ENCODE measurements around the gene NAV2.

Gene NAV2

DNA sequence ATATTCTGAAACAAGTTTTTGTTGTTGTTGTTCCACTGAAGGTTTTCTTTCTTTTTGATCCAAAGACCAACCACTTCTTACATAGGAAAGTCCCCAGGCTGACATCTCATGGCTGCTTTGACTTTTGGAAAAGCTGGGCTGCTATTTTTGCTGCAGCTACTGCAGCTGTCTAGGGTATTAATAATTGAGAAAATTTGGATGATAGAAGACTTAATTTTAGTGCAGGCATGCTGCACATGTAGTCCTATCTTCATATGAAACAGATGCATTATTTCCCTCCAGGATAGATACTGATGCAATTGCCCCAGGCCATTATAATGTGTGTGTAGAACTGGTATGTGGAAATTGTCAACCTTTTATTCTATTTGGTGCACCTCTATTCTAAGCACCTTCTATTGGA is 131.4 kb downstream of the NAV2 start:
- DNase-seq: no peak

DNA sequence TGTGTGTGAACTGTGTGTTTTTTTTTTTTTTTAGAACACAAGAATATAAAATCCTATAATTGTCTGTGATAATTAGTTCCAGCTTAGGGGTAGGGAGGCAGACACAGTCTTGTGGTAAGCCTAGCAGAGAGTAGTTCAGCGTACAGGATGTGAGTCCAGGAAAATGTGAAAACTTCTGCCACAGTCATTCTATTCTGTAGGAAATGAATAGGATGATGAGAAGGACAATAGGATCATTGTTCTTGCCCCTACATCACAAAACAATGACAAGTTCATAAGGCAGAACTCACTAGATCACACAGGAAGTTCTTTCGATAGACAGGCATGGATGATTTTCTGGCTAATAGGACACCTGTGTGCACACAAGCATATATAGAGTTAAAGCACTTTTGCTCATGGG is 132.2 kb downstream of the NAV2 start:
- DNase-seq: no peak

DNA sequence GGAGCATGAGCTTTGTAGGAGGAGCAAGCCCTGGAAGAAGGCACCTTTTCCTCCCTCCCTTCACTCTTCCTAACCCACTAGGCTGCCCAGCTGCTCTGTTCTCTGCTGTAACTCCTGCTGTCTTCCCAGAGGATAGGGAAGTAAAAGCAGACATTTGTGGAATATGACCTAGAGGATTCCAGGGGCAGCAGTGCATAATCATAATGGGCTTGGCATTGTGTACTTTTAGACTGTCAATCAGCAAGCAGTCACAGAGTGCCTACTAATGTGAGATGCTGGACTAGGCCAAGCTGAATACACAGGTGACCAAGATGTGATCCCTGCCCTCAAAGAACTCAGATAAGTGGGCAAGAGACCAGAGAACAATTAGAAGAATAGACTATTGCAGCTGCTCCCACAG is 133.0 kb downstream of the NAV2 start:
- DNase-seq: no peak

DNA sequence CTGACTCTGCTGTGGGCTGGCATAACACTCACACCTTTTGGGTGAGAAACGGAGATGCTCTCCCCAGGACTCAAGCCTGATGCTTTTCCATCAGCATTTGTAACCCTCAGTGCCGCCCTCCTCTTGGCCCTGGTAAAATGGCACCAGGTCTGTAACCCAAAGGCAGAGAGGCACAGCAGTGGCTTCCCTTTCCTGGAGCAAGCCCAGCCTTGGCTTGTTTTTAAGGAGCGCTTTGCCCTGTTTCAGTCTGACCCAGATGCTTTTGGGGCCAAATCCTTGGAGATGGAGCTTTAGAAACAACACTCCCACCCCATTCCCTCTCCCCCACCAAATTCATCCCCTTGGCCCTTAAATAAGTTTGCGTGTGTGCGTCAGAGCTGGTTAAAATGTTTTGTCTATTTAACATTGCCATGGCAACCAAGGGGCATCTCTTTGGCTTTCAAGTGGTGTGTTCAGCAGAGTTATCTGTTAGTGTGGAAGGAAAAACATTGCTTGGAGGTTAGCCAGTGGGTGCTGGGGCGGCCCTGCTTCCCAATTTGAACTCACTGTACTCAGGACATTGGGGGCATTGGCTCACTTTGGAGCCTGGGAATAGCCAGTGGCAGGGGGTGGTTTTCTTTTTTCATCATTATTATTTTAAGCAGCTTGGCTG is 134.1 kb downstream of the NAV2 start:
- DNase-seq: no peak

DNA sequence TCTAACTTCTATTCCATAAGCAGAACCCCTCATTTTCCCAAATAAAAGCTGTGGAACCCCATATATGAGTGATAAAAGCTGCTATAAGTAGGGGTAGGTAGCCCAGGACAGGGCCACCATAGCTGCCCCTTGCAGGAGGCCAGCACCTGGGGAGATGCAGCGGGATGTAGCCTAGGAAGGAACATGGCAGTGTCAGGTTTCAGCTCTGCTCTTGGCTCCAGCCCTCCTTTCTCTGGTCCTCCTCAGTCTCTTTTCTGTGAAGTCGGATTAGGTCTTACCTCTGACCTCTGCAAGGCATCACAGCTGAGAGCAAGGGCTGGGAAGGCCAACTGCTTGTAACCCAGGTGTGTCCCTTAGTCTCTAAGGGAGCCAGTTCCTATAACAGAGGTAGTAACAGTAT is 135.6 kb downstream of the NAV2 start:
- DNase-seq: no peak

DNA sequence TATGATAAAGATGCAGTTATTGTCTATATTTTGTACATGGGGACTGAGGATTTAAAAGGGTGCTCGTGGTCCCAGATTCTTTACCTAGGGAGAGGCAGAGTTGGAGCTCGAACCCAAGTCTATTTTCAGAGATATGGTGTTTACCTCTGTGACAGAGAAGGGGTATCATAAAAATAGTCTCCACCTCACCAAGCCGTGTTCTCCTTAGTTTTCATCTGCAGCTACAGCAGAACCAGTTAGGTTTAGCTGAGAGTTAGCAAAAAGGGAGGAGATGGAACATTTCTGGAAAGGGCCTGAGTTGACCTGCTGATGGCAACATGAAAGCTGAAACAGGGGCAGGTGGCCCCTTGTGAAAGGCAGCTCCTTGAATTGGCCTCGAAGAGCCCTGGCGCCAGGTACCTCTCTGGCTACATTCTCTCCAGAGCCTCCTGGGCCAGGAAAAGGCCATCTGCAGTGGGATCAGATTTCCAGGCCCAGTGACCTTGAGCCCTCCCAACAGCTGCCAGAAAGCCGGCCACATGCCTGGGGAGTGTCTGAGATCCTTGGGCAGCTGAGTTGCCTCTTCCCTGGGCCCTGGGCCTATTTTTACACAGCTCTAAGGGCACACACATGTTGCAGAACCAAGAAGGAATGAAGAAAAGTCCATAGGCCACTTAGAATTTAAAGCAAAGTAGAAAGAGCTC is 136.6 kb downstream of the NAV2 start:
- DNase-seq: no peak

DNA sequence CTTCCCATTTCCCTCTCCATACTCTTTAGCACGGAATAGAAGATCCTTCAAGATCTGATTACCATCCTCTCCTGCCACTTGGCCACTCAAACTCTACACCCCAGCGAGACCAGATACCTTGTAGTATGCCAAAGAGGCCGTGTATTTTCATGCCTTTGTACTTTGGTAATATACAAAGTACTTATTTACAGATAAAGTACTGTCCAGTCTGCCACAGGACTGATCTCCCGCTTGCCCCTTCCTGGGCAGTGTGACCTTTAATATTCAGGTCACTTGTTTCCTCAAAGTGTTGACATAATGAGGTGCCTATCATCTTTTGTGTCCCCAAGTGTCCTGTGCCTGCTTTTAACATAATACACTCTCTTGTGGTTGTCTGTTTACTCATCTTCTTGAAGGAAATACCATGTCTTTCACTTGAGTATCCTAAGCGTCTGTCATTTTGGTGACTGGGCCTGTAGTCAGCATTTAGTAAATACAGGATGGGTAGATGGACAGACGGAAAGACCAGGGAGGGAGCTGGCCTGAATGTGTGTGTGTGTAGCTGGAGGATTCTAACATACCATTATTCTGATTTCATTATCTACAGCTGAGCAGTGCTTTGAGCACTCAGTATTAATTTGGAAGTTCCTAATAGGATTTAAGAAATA is 137.4 kb downstream of the NAV2 start:
- no peak for DNase-seq

DNA sequence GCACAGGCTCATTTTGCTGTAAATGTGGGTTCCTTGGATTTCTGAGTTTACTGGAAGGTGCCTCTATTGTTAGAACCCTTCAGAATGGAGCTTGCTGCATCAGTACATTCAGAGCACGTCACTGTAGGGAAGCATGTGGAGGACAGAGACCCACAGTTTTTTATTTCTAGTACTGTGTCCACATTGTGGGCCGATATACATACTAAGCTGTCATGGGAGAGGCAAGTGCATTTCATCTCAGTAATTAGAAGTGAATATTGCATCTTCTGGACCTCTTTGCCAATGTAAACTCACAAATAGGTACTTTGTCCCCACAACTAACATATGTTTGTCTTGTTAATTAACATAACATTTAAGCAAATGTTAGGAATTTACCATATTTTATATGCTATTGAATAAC is 139.7 kb downstream of the NAV2 start:
- no peak for DNase-seq

DNA sequence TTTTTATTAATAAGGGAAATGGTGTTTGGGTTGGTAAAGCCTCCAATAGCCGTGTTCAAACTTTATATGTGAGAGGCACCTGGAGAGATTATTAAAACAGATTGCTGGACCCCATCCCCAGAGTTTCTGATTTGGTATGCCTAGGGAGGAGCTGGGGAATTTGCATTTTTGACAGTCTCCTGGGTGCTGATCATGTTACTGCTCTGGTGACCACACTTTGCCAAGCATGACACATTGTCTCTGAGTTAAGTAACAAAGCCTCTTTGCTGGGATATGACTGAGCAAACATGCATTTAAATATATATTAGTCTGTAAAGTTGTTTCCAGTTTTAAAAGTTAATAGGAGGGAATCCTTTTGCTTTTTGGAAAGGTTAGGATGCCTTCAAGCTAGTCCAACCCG is 140.4 kb downstream of the NAV2 start:
- no peak for DNase-seq

DNA sequence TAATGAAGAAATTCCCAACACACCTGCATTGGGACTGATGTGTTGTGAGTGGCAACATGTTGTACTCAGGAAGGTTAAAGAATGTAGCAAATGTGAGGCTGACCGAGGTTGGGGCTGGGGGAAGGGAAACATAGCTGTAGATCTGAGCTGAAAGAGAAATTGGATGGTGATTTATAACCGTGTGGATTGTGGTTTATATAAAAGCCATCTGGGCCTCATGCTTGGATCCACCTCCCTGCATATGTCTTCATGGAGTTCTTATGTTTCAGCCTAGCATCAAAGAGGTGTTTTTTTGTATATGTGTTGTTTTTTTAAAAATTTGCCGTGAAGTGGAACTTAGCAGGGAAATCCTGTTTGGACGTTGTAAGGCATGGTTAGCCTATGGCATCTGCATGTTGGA is 141.3 kb downstream of the NAV2 start:
- DNase-seq: no peak

DNA sequence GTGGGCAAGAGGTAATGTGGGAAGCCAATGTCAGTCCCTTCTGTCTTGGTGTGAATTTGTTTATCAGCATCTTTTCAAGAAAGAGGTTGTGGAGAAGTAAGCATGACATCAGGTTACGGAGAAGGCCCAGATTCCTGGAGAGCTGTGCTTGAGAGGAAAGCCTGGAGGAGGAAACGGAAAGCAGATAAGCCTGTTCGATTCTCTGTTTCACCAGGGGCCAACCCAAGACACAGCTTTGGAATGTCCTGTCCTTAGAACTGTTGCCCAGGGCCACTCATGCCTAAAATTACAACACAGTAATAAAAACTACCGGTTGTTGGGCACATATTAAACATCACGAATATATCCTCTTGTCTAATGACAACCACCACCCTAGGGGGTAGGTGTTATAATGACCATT is 148.5 kb downstream of the NAV2 start:
- DNase-seq: no peak

DNA sequence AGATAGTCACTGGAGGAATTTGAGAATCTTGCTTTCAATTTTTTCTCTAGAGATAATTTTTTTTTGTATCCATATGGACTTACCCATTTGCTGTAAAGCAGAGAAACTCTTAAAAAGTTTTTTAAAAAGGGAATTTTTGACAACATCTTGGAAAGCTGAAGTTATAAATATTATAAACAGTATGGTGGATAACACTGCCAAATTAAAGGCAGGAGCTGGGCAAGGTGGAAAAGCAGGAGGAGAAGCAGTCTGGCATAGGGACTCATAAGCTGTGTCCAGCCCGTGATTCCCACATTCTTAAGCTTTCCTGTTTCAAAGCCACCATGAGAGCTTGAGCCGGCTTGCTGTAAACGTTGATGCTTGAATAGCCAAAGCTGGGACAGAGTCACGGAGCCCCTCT is 149.5 kb downstream of the NAV2 start:
- no peak for DNase-seq

DNA sequence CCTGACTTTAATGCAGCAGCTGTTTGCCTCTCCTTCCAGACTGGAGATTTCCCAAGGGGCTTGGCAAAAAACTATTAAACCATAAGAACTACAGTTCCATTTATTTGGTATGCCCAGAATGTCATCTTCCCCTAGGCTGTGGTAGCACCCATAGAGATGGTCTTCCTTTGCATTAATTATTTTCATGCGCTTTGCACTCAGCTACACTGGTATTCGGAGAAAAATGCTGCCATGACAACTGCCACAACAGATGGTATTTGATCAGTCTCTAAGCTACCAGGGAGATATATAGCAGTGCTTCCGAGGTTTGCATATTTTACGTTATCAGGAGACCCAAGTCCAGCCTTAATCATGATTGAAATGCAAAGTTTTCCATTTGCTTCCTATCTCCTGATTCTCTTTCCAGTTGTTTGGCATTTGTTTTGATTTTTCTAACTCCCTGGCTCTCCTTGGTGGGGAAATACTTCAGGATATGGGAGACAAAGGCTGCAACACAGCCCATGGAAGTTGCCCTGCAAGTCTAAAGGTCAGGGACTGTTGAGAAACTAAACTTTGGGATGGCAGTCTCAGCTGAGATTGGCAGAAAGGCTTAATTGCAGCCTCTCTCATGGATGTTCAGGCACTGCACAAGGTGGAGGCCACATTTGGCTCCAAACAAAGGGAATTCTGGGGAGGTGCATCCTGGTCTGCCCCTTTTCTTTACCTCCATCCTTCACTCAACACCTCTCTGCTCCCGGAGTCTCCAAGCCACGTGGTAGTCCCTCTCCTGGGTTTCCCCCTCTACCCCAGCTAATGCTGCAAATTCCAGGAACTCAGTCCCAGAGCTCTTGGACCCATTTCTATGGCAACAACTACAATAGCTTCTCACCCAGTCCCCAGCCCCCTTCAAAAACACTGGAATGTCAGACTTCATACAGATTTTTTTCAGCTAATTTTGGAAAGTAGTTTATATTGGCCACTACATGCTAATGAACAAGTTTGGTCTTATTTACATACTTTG is 151.8 kb downstream of the NAV2 start:
- DNase-seq: no peak

DNA sequence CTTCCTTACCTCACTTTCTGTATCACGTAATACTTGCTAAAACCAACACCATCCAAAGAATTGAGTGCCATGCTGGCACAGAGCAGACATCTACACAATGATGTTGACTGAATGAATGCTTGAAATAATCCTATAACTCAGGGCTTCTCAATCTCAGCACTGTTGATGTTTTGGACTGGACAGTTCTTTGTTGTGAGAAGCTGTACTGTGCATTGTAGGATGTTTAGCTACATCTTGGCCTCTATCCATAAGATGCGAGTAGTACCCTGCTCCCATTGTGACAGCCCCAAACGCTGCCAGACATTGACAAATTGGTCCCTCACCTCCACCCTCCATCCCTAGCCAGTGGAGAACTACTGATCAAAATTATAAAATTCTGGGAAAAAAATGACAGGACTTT is 153.4 kb downstream of the NAV2 start:
- DNase-seq: no peak

DNA sequence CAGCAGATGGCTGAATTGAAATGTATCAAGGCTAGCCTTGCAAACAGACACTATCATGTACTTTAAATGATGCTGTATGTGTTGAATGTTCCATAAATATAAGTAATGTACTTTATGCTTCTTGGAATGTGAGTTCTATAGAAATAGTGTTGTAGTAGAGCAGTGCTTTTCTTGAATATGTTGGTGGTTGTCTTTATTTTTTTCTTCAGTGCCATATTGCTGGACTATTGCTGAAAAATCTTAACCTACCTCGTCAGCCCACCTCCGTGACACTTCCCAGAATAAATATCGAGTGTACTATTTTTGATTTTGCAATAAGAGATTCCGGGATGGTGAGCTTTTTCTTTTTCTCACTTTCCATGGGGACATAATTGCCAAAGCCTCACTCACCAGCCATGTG is 153.9 kb downstream of the NAV2 start:
- DNase-seq: no peak

DNA sequence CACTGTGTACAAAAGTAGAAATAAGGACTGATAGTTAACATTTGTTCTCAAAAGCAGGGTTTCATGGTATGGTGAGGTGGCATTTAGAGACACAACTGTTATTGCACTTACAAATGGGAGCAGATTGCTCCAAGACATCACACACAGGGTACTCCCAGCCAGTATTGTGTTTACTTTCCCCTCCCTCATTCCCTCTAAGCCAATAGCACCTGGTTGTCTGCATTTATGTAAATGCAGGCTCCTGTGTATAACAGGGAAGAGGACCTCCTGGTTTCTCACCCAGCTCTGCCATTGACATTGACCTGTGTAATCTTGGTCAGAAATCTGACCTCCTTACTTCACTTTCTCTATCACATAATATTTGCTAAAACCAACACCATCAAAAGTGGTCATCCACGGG is 154.4 kb downstream of the NAV2 start:
- no peak for DNase-seq

DNA sequence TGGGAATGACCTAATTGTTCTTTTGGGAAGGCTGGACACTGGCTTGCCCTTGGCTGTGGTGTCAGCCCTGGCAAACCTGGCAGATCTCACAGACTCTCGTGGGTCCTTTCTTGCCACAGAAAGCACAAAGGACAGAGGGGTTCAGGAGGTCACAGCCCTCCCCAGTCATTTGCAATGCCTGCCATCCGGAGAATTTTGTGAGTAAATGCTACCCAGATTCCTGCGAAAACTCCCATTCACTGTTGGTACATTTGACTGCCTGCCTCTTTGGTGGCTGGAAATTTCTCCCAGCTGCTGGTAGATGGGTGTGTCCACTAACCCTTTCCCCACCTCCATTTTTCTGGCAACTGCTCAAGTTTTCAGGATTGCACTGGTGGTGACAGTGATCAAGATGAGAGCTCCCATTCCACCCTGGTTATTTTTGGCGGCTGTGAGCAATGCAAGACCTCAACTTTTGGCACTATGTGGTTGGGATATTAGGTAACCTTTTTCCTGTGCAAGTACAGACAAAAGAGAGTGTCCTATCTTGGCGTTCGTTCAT is 155.7 kb downstream of the NAV2 start:
- no peak for DNase-seq

DNA sequence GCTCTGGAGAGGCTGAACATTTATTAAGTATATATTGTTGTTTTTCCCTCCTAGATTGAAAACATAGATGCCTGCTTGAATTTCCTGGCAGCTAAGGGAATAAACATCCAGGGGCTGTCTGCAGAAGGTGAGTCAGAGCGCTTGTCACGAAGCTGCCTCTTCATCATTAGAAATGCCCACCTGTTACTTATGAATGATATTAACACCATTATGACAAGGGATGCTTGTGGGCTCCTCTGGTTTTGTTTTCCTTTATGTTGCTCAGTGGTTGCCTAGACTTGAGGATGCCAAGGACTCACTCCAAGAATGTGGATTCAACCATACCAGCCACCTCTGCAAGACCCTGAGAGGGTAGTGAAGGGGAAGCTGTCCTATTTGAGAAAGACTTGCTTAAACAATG is 156.2 kb downstream of the NAV2 start:
- no peak for DNase-seq

DNA sequence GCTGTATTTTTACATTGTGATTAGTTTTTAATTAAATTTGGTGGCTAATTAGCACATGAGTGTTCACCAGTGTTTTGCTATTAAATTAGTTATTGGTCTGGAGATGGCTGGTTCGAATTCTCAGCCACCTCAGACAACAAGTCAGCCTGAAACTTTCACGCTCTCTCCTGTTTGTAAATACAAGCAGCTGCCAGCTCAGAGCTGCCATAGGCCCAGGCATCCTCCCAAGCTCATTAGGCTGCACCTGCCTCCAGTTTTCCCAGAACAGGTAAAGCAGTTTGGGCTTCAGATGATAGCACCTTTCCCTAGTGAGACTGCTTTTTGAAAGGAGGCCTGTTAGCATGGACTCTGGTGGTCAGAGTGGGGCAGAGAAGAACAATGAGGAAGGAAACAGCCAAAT is 156.8 kb downstream of the NAV2 start:
- DNase-seq: no peak

DNA sequence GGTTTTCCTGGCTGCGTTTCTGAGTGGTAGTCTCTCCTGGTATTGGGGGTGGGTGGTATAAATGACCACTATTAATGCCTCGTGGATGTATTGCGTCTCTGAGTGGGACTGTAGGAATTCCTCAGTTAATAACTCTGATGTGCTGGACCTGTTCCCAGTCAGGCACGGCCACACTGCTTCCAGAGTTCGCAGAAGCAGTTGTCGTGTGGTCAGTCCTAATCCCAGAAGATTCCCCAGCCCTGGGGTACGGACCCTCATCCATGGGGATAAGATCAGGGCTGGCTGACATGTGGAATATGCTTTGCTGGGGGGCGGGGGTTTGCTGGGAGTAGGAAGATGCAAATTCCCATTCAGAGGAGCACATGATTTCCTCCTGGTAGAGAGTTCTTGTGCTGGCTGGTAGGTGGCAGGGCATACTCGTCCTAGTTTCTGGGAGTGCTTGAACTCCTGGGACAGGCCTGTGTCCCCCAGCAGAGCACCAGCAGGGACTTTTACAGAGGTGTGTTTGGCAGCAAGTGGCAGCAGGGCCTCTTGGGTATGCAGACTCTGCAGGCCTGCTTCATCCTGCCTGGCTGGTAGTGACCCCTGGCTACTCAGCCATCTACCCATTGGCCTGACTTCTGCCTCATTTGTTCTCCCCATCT is 157.4 kb downstream of the NAV2 start:
- DNase-seq: no peak

DNA sequence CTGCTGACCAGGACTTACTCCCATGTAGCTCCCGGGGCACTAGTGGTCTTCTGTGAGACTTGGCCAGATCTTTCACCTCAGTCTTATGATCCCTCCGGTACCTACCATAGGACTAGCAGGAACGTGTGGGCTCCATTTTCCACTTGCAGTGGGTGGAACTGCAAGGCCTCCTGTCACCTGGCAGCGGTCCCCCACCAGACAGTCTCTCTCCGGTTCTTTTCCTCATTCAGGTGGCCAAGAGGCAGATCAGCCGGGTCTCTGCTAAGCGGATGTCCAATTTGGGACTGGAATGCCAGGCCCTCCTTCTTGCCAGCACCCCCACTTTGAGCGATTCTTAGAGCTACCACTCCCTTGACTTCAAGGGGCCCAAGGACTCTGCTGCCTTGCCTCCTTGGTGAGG is 158.9 kb downstream of the NAV2 start:
- no peak for DNase-seq

DNA sequence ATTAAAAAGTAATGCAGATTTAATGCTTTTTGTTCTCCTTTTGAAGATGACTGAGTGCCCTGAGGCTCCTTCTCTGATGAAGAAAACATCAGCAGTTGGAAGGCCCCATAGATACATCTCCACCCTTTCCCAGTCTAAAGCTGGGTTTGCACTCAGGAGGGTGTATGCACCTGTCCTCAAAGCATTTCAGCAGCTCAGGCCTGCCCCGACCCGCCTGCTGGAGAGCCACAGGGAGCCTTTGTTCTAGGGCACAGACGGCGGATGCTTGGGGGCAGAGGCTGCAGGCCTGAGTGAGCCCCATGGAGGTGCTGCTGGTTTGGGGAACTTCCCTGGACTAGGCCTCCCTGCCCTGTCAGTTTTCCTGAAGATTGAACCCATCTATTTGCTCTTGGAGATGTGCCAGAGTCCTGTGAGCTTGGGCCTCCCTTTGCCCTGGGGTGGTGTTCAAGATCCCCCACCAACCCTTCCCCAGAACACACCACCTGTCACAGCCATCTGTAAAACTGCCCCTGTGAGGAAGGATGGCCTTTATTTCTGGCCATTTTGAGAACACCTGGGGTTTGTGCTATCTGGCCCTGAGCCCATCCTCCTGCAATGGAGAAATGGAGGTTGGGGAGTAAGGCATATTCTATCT is 160.0 kb downstream of the NAV2 start:
- DNase-seq: no peak
